Measurements from ENCODE around the gene WWOX. TPM values are rescaled to one million over a fixed set of nuclear protein-coding genes. Genes with fewer than 3 reads are reported as not detected.
A peak's percentile ranks its signal among the peaks of the same experiment; 100 is the strongest.

Gene WWOX
- total RNA-seq, 4 donors from 2014 or later, result 135 to 209 (median 159) TPM

DNA sequence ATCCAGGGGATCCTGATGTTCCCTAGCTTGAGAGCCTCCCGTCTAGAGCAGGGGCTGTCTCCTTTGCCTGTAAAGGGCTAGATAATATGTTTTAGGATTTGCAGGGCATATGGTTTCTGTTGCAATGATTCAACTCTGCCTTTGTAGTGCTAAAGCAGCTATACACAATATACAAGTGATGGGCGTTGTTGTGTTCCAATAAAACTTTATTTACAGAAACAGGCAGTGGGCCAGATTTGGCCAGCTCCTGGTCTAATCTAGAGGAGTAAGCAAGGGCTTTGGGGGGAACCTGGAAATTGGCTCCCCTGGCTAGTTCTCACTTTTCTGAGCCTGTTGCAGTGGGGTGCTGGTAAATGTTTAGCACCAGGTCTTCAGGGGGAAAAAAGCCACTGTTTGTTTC, 13.8 kb downstream of the WWOX start:
- H3K4me3 ChIP-seq (replicated peaks in 1 of 3), result no peak overlapping the region
- no peak for TF ChIP-seq POLR2A (IDR thresholded peaks at IDR 0.05)
- TF ChIP-seq, protein P1, sequence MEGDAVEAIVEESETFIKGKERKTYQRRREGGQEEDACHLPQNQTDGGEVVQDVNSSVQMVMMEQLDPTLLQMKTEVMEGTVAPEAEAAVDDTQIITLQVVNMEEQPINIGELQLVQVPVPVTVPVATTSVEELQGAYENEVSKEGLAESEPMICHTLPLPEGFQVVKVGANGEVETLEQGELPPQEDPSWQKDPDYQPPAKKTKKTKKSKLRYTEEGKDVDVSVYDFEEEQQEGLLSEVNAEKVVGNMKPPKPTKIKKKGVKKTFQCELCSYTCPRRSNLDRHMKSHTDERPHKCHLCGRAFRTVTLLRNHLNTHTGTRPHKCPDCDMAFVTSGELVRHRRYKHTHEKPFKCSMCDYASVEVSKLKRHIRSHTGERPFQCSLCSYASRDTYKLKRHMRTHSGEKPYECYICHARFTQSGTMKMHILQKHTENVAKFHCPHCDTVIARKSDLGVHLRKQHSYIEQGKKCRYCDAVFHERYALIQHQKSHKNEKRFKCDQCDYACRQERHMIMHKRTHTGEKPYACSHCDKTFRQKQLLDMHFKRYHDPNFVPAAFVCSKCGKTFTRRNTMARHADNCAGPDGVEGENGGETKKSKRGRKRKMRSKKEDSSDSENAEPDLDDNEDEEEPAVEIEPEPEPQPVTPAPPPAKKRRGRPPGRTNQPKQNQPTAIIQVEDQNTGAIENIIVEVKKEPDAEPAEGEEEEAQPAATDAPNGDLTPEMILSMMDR (IDR thresholded peaks at IDR 0.05), result no peak
- no peak overlapping the region for H3K27ac ChIP-seq
- no peaks in the 10 kb centered on the region for H3K9me3 ChIP-seq
- intact Hi-C loops (cut with DNase I), result no loop called here
- DNase-seq, result no peak
- 90 to 97% methylated on average over 2 of the region's 2 CpGs for WGBS, 2 donors
- H3K36me3 ChIP-seq, result peaks cover 9 to 13% of the 10 kb centered on the region in 2 donors
- peaks cover 13 to 15% of the 10 kb centered on the region in 2 donors for H3K4me1 ChIP-seq
- no peaks in the 10 kb centered on the region for H3K27me3 ChIP-seq

DNA sequence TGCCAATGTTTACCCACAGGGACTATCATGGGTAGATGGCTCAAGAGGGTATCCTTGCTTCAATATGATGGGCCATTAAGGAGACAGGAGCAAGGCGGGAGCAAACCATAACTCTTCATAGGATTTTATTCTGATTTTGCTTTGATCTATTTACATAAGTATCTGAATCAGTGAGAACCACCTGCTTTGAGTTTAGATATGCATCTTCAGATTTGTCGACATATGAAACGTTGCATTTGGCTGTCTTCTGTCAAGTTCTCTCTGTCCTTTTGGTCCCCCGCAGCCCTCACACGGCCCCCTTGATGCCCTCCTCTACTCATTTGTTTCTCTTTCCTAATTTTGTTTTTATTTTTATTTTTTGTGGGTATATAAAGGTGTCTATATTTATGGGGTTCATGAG, 16.2 kb downstream of the WWOX start:
- Histone ChIP-seq H3K9me3 (no peaks in the 10 kb centered on the region), H3K27ac (no peak overlapping the region), H3K4me3 (replicated peaks in 1 of 3) (no peak overlapping the region), H3K27me3 (no peaks in the 10 kb centered on the region), H3K4me1 (peaks cover 13 to 15% of the 10 kb centered on the region in 2 donors), H3K36me3 (peaks cover 12 to 16% of the 10 kb centered on the region in 2 donors)
- TF ChIP-seq POLR2A (IDR thresholded peaks at IDR 0.05), result no peak
- TF ChIP-seq, protein P1 (IDR thresholded peaks at IDR 0.05), result no peak
- no peak for DNase-seq
- intact Hi-C loops (cut with DNase I), result no loop called here
- WGBS, 2 donors, result 97 to 98% methylated on average over 5 of the region's 5 CpGs

DNA sequence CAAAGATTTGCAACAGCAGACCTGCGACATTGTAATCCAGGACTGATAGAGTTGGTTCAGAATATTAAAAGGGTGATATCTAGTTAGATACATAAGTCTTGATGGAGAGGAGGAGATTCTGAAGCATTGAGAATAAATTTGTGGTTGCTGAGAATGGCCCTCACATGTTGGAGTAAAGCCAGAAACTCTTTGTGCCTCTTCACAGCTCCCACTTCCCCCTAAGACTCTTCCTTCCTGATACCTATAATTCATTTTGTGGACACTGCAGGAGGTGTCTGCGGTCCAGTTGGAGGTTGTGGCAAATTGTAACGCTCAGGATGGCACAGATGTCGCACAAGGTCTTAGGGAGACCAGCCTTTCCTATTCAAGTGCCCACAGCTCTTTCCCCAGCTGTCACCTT, 17.5 kb downstream of the WWOX start:
- intact Hi-C loops (cut with DNase I), result no loop called here
- no peak for DNase-seq
- H3K27ac ChIP-seq, result peak overlapping the region in 1 of 3 donors; percentile 0
- no peak overlapping the region for H3K4me3 ChIP-seq (replicated peaks in 1 of 3)
- peaks cover 12 to 16% of the 10 kb centered on the region in 2 donors for H3K36me3 ChIP-seq
- H3K27me3 ChIP-seq, result no peaks in the 10 kb centered on the region
- H3K4me1 ChIP-seq, result peaks cover 13 to 15% of the 10 kb centered on the region in 2 donors
- 66% methylated on average over 4 of the region's 4 CpGs for WGBS, 2 donors
- H3K9me3 ChIP-seq, result no peaks in the 10 kb centered on the region
- no peak for TF ChIP-seq POLR2A (IDR thresholded peaks at IDR 0.05)
- TF ChIP-seq, protein P1 (IDR thresholded peaks at IDR 0.05), result no peak

DNA sequence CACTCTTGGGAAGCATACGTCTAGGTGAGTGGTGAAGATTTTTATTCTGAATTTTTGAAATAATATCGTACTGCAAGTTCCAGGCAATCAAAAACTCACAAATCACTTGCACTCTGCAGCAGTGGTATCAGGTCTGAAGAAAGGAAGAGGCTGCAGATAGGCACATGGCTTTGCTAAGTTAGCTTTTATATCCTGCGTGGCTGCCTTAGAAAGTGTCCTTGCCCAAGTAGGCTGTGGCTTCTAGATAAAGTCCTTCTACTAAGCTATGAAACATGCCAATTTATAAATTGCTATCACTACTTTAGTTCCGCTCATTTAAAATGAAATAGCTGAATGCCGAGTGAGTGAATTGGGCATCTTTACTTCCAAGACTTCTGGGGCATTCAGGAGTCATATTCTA, 17.9 kb downstream of the WWOX start:
- peak overlapping the region in 1 of 3 donors; percentile 0 for H3K27ac ChIP-seq
- intact Hi-C loops (cut with DNase I), result no loop called here

DNA sequence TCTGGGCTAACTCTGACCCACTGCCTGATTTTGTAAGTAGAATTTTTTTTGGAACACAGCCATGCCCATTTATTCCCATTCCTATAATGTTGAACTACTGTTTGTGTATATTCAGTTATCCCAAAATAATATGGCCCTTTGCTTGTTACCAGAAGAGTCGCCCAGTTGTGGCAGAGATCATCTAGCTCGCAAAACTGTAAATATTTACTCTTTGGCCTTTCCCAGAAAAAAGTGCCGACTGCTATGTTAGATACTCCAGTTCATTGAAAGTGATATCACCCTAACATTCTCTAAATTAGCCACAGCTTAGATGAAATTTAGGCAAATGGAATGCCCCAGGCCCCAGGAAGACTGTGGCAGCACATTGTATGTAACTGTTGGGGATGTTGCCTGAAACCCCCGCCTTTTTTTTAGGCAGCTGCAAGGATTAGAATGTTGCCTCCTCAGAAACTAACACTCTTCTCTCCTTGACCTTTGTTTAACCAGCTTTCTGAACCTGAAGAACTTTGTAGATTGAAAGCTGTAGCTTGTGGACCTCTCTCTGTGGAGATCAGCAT, 19.1 kb downstream of the WWOX start:
- Histone ChIP-seq H3K4me3 (replicated peaks in 1 of 3) (no peak overlapping the region), H3K4me1 (peaks cover 21% of the 10 kb centered on the region in 2 donors), H3K9me3 (no peaks in the 10 kb centered on the region), H3K36me3 (peaks cover 12 to 16% of the 10 kb centered on the region in 2 donors), H3K27ac (peak overlapping the region in 1 of 3 donors; percentile 1), H3K27me3 (no peaks in the 10 kb centered on the region)
- DNase-seq, result no peak
- WGBS, 2 donors, result 86 to 99% methylated on average over 3 to 4 of the region's 4 CpGs
- no peak for TF ChIP-seq POLR2A (IDR thresholded peaks at IDR 0.05)
- TF ChIP-seq, protein P1 (IDR thresholded peaks at IDR 0.05), result no peak
- intact Hi-C loops (cut with DNase I), result no loop called here

More for the DNA sequence above, 17.9 kb downstream of the WWOX start:
- peaks cover 16 to 17% of the 10 kb centered on the region in 2 donors for H3K4me1 ChIP-seq
- no peaks in the 10 kb centered on the region for H3K27me3 ChIP-seq
- H3K36me3 ChIP-seq, result peaks cover 12 to 16% of the 10 kb centered on the region in 2 donors
- TF ChIP-seq, protein P1 (IDR thresholded peaks at IDR 0.05), result no peak
- TF ChIP-seq POLR2A (IDR thresholded peaks at IDR 0.05), result no peak
- no peaks in the 10 kb centered on the region for H3K9me3 ChIP-seq
- DNase-seq, result no peak
- 86% methylated on average over 5 of the region's 5 CpGs for whole genome bisulfite sequencing, 2 donors
- H3K4me3 ChIP-seq (replicated peaks in 1 of 3), result no peak overlapping the region

Data from thyroid gland (tissue), 4 donors.